Right lobe of liver (tissue), 6 donors: ENCODE data around the gene TGM2. TPM values are rescaled to one million over a fixed set of nuclear protein-coding genes. Genes with fewer than 3 reads are reported as not detected.
A peak's percentile ranks its signal among the peaks of the same experiment; 100 is the strongest.

Experiments
- ATAC-seq, 4 donors: fragments of 200-7000 bp; cut with Tn5 transposase; one replicate each; pipeline ENCODE4 v1.9.1; 2020; ENCODE audit warnings: mild to moderate bottlenecking in 4 of 4, moderate library complexity in 4 of 4
- DNase-seq, 3 donors: peaks; one replicate each; pipeline ENCODE4 v3.0.0-alpha.2; 2020
- H3K27ac ChIP-seq, 3 donors: fragments of 200-600 bp; one replicate each; pipeline ENCODE4 v1.8.0; 2022
- H3K27me3 ChIP-seq, 2 donors: fragments of 200-600 bp; one replicate each; pipeline ENCODE4 v1.8.0; 2022
- H3K36me3 ChIP-seq, 4 donors: fragments of 200-600 bp; sonication (generic) in 1 of 4; one replicate each; pipeline versions ENCODE4 v1.5.1 to v1.8.0; 2017 to 2022; ENCODE audit warnings: control low read depth in 1 of 4
- H3K4me1 ChIP-seq, 4 donors: fragments of 200-600 bp; sonication (generic) in 1 of 4; one replicate each; pipeline versions ENCODE4 v1.5.1 to v1.8.0; 2017 to 2022; ENCODE audit warnings: control low read depth in 1 of 4
- H3K4me3 ChIP-seq, 3 donors: fragments of 200-600 bp; one replicate each; pipeline ENCODE4 v1.8.0; 2022
- H3K9me3 ChIP-seq, 4 donors: fragments of 200-600 bp; sonication (generic) in 1 of 4; one replicate each; pipeline versions ENCODE4 v1.5.1 to v1.8.0; 2017 to 2022; ENCODE audit warnings: control low read depth in 1 of 4
- CTCF ChIP-seq, 4 donors: fragments of 200-600 bp in 3 of 4; fragments of 450-650 bp in 1 of 4; IDR thresholded peaks; one replicate each; pipeline versions ENCODE4 v1.5.1 to v1.8.0; 2016 to 2022; ENCODE audit warnings: antibody characterized with exemption in 4 of 4, mild to moderate bottlenecking in 2 of 4
- POLR2A ChIP-seq: fragments of 450-650 bp; IDR thresholded peaks from one replicate; pipeline ENCODE4 v1.6.1; 2017; ENCODE audit warnings: antibody characterized with exemption, mild to moderate bottlenecking
- WGBS: methylation state at CpG from one replicate; pipeline ENCODE4 v1.1.6; 2018; ENCODE audit warnings: low coverage, low lambda C conversion rate; ENCODE audit not compliant: insufficient coverage; ENCODE audit errors: missing lambda C conversion rate; 5-methylcytosine and 5-hydroxymethylcytosine counted together
- intact Hi-C, 2 donors: fragments of 100-400 bp; cut with DNase I; formaldehyde crosslinking; loops; one replicate each; pipeline versions ENCODE4 v1.11.2 to v1.14.1; 2022
- long read RNA-seq: library from polyadenylated mRNA; unstranded; transcript quantifications from one replicate; pipeline ENCODE4 v2.0.0, GENCODE V29; 2019
- total RNA-seq, 6 experiments: library from RNA; depleted of rRNA in 2 of 6; stranded (reverse); fragments of >200 nt in 2 of 6; fragmentation: NEBNext Ultra II Directional in 3 of 6; extraction: Animal tissue kit (Norgen Biotek cat#: 25700) in 3 of 6; gene quantifications; one replicate each; pipeline versions ENCODE4 v1.1.0 to v1.2.4, GENCODE V29; 2016 to 2023
- donor health status: DM: no; HTN: yes; CAD: no.
- donor health status: DM: no; HTN: no; CAD: no.
- donor health status: DM: no; HTN: no; CAD: no.
- donor health status: DM: no; HTN: yes; CAD: no.
- donor health status: DM: no; HTN: yes; CAD: no.

The TGM2 gene
- total RNA-seq = 100 to 1,000 TPM; 135 to 940 (median 474) TPM
- long read RNA-seq, full-length matches to known transcripts = 2 of 17 reads
- long read RNA-seq, partial matches to known transcripts = 0 of 17 reads
- long read RNA-seq, other reads (novel, unspliced or antisense) = 15 of 17 reads

- DNase-seq = peak; percentile 95 to 96 (median 96)
- peaks cover 0 to 7% (median 2%) of the 10 kb centered on the region in 4 donors for H3K36me3 ChIP-seq
- peak within 1 kb of the TSS; percentile 57 to 88 (median 67) for H3K27ac ChIP-seq
These were observed at the start of gene TGM2 for GRCh38 chr20:38165089-38165965. TGM2 (minus strand) TSS chr20:38165270; CDS start chr20:38165198, 72 bp downstream.

GRCh38 chr20:38214256-38215193 is 49.5 kb upstream of the TGM2 start:
- TF ChIP-seq CTCF (IDR thresholded peaks at IDR 0.05) (no peak), POLR2A (no peak)
- Histone ChIP-seq H3K36me3 (no peaks in the 10 kb centered on the region), H3K27me3 (no peaks in the 10 kb centered on the region), H3K9me3 (no peaks in the 10 kb centered on the region), H3K4me3 (no peak overlapping the region), H3K27ac (no peak overlapping the region), H3K4me1 (no peaks in the 10 kb centered on the region)
- intact Hi-C loops = loop anchor here in 1 of 2 donors (5.0 kb wide), 1 partner anchor 37 kb away; no protein-coding TSS in a partner anchor
- 63% methylated on average over 14 of the region's 19 CpGs for WGBS
- no peak for ATAC-seq
- DNase-seq = no peak

More at GRCh38 chr20:38165089-38165965, at the start of gene TGM2:
- no peaks in the 10 kb centered on the region for H3K27me3 ChIP-seq
- no peaks in the 10 kb centered on the region for H3K9me3 ChIP-seq
- peaks cover 2 to 56% (median 15%) of the 10 kb centered on the region in 4 donors for H3K4me1 ChIP-seq
- peak within 1 kb of the TSS; percentile 76 to 83 (median 80) for H3K4me3 ChIP-seq
- intact Hi-C loops = loop anchor here (5.0 to 10.0 kb wide), 2 partner anchors 101 to 108 kb away; no protein-coding TSS in a partner anchor
- peak; percentile 60 to 91 (median 80) for ATAC-seq
- WGBS = 9% methylated on average over 6 of the region's 46 CpGs
- TF ChIP-seq CTCF (IDR thresholded peaks at IDR 0.05) = peak; percentile 89 to 96 (median 94)
- TF ChIP-seq POLR2A = peak; percentile 99

- Histone ChIP-seq H3K36me3 (no peaks in the 10 kb centered on the region), H3K4me1 (no peaks in the 10 kb centered on the region), H3K27me3 (no peaks in the 10 kb centered on the region), H3K4me3 (no peak overlapping the region), H3K27ac (no peak overlapping the region), H3K9me3 (no peaks in the 10 kb centered on the region)
- intact Hi-C loops = no loop called here
- TF ChIP-seq POLR2A = no peak
- no peak for TF ChIP-seq CTCF (IDR thresholded peaks at IDR 0.05)
- WGBS = no CpG with 5 or more reads among the region's 5 CpGs
- ATAC-seq (no peak), DNase-seq (no peak)
These were observed 48.5 kb upstream of the TGM2 start for GRCh38 chr20:38213607-38213940.

GRCh38 chr20:38212806-38213606 is 47.9 kb upstream of the TGM2 start:
- intact Hi-C loops = no loop called here
- no peak for TF ChIP-seq CTCF (IDR thresholded peaks at IDR 0.05)
- TF ChIP-seq POLR2A = no peak

More at GRCh38 chr20:38212806-38213606, 47.9 kb upstream of the TGM2 start:
- Histone ChIP-seq H3K4me3 (no peak overlapping the region), H3K36me3 (no peaks in the 10 kb centered on the region), H3K4me1 (no peaks in the 10 kb centered on the region), H3K27ac (no peak overlapping the region), H3K9me3 (no peaks in the 10 kb centered on the region), H3K27me3 (no peaks in the 10 kb centered on the region)
- ATAC-seq = peak in 1 of 4 donors; percentile 11
- WGBS = 80% methylated on average over 1 of the region's 18 CpGs
- no peak for DNase-seq
